Tibial artery (tissue), 4 donors: ENCODE results near the gene EHD2.
"Not testable (repeated sequence)": the region's sequence is repeated elsewhere in the genome, so short reads cannot be mapped to it uniquely, and the experiment has no call there.

Experiments used
- DNase-seq, 2 donors: peaks; one replicate each; pipeline ENCODE4 v3.0.0-alpha.2; 2019
- H3K27ac ChIP-seq, 2 donors: fragments of 200-600 bp; sonication (generic) in 1 of 2; 1 replicate in 1 of 2; 2 replicates in 1 of 2; pipeline ENCODE4 v1.5.1; 2018 to 2019; ENCODE audit warnings: mild to moderate bottlenecking in 1 of 2
- H3K27me3 ChIP-seq, 2 donors: fragments of 200-600 bp; sonication (generic) in 1 of 2; one replicate each; pipeline versions ENCODE4 v1.5.1 to v1.6.0; 2016 to 2019
- H3K36me3 ChIP-seq, 3 donors: fragments of 200-600 bp; sonication (generic) in 2 of 3; one replicate each; pipeline ENCODE4 v1.5.1; 2016 to 2019; ENCODE audit warnings: mild to moderate bottlenecking in 2 of 3
- H3K4me1 ChIP-seq, 4 donors: fragments of 200-600 bp; sonication (generic) in 2 of 4; 1 replicate in 3 of 4; 2 replicates in 1 of 4; pipeline ENCODE4 v1.5.1; 2016 to 2019
- H3K4me3 ChIP-seq, 2 donors: fragments of 200-600 bp; sonication (generic) in 1 of 2; 1 replicate in 1 of 2; 2 replicates in 1 of 2; pipeline ENCODE4 v1.5.1; 2018 to 2019; ENCODE audit warnings: mild to moderate bottlenecking in 2 of 2
- H3K9me3 ChIP-seq, 3 donors: fragments of 200-600 bp; sonication (generic) in 1 of 3; one replicate each; pipeline ENCODE4 v1.5.1; 2016 to 2019
- CTCF ChIP-seq, 2 experiments: fragments of 200-600 bp in 1 of 2; fragments of 450-650 bp in 1 of 2; IDR thresholded peaks; one replicate each; pipeline ENCODE4 v1.5.1; 2017 to 2019; ENCODE audit warnings: antibody characterized with exemption in 2 of 2, mild to moderate bottlenecking in 1 of 2, moderate library complexity in 1 of 2
- intact Hi-C: fragments of 100-400 bp; cut with DNase I; formaldehyde crosslinking; loops from one replicate; pipeline ENCODE4 v1.15.0; 2023; ENCODE audit warnings: low total_unique reads

EHD2 gene

GRCh38 chr19:47740866-47741519, 27.8 kb downstream of the EHD2 start:
- Histone ChIP-seq H3K4me3 (no peak overlapping the region), H3K9me3 (no peaks in the 10 kb centered on the region), H3K27me3 (no peaks in the 10 kb centered on the region), H3K27ac (peak overlapping the region; percentile 94 to 98), H3K36me3 (peaks cover 50 to 59% (median 53%) of the 10 kb centered on the region in 3 donors), H3K4me1 (peaks cover 4 to 31% (median 21%) of the 10 kb centered on the region in 4 donors)
- DNase-seq: peak in 1 of 2 donors; percentile 75
- intact Hi-C loops: no loop called here
- TF ChIP-seq CTCF (IDR thresholded peaks at IDR 0.05): no peak

GRCh38 chr19:47741544-47742140, 28.4 kb downstream of the EHD2 start:
- peaks cover 44 to 55% (median 46%) of the 10 kb centered on the region in 3 donors for H3K36me3 ChIP-seq
- H3K27me3 ChIP-seq: no peaks in the 10 kb centered on the region
- peak overlapping the region; percentile 94 to 98 for H3K27ac ChIP-seq
- intact Hi-C loops: no loop called here
- H3K9me3 ChIP-seq: no peaks in the 10 kb centered on the region
- DNase-seq: no peak
- no peak overlapping the region for H3K4me3 ChIP-seq
- H3K4me1 ChIP-seq: peaks cover 4 to 38% (median 27%) of the 10 kb centered on the region in 4 donors
- TF ChIP-seq CTCF (IDR thresholded peaks at IDR 0.05): no peak

GRCh38 chr19:47742634-47743033, 29.4 kb downstream of the EHD2 start:
- no peak for TF ChIP-seq CTCF (IDR thresholded peaks at IDR 0.05)
- H3K27me3 ChIP-seq: no peaks in the 10 kb centered on the region
- intact Hi-C loops: loop anchor here (1.0 kb wide), 1 partner anchor 29 kb away; the partner anchor contains the start of gene EHD2
- H3K27ac ChIP-seq: peak overlapping the region; percentile 94 to 98
- DNase-seq: peak in 1 of 2 donors; percentile 75
- H3K36me3 ChIP-seq: peaks cover 39 to 54% (median 42%) of the 10 kb centered on the region in 3 donors
- peak overlapping the region; percentile 34 to 47 for H3K4me3 ChIP-seq
- H3K9me3 ChIP-seq: no peaks in the 10 kb centered on the region
- peaks cover 4 to 45% (median 30%) of the 10 kb centered on the region in 4 donors for H3K4me1 ChIP-seq

GRCh38 chr19:47745010-47745901, 32.0 kb downstream of the EHD2 start, which contains the start of gene NOP53:
NOP53 (plus strand) TSS chr19:47745546; CDS start chr19:47745560, 14 bp downstream.
- peak; percentile 15 to 49 for TF ChIP-seq CTCF (IDR thresholded peaks at IDR 0.05)
- H3K27me3 ChIP-seq: no peaks in the 10 kb centered on the region
- peak; percentile 96 to 97 for DNase-seq
- H3K4me1 ChIP-seq: peaks cover 4 to 49% (median 35%) of the 10 kb centered on the region in 4 donors
- intact Hi-C loops: no loop called here
- no peaks in the 10 kb centered on the region for H3K9me3 ChIP-seq
- H3K36me3 ChIP-seq: peaks cover 38 to 53% (median 41%) of the 10 kb centered on the region in 3 donors
- peak within 1 kb of the TSS; percentile 95 to 98 for H3K27ac ChIP-seq
- H3K4me3 ChIP-seq: peak within 1 kb of the TSS; percentile 73 to 82

GRCh38 chr19:47746129-47746528, 32.9 kb downstream of the EHD2 start:
- Histone ChIP-seq H3K4me1 (peaks cover 4 to 49% (median 35%) of the 10 kb centered on the region in 4 donors), H3K4me3 (peak overlapping the region; percentile 73 to 82), H3K36me3 (peaks cover 38 to 53% (median 41%) of the 10 kb centered on the region in 3 donors), H3K27ac (peak overlapping the region; percentile 86 to 95)
- DNase-seq, H3K27me3 ChIP-seq, intact Hi-C loops, H3K9me3 ChIP-seq: not testable (repeated sequence)
